ENCODE measurements around the gene CAPN1. TPM values are rescaled to one million over a fixed set of nuclear protein-coding genes. Genes with fewer than 3 reads are reported as not detected.

CAPN1 gene
- total RNA-seq, 1 experiment from 2014 or later, result 288 TPM

DNA sequence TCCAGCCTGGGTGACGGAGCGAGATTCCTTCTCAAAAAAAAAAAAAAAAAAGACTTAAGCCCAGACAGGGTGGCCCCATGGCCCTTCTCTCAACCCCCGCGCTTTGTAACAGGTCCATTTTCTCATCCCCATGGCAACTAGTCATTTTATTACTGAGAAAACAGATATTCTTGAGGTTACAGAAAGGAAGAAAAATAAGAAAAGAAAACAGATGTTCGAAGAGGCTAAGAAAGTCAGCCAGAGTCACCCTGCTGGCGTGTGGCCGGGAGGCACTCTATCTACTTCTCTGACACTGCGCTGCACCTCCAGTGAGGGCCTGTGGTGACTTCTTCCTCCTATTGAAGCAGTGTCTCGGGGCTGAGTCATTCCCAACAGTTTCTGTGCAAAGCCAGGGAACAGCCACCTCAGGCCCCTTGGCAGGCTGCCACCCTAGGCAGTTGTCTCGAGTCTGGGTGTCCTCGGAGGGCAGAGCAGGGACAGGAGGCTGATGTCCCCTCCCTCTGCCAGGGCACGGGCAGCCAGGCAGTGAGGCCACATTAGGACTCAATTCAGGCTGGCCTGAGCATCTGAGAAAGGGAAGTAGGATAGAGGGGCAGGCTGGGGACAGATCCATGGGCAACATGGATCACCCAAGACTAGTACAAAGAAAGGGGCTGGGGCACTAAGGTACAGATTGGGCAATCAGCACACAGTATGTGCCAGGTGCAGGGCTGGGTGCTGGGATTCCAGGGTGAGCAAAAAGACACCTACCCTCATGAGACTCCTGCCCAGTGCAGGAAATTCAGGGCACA lies 31.0 kb upstream of the CAPN1 start:
- no peak for TF ChIP-seq CTCF (IDR thresholded peaks at IDR 0.05; ENCODE audit: unreplicated experiment)
- no TSS peak for BruUV-seq (replicated peaks)
- Mint-ChIP-seq H3K27me3 (ENCODE audit: unreplicated experiment) (no peaks in the 10 kb centered on the region), H3K9me3 (ENCODE audit: low read depth, unreplicated experiment) (no peaks in the 10 kb centered on the region), H3K4me1 (ENCODE audit: low read depth, unreplicated experiment) (peaks cover 45% of the 10 kb centered on the region), H3K4me3 (ENCODE audit: low read depth, unreplicated experiment) (peak overlapping the region; percentile 24), H3K27ac (ENCODE audit: unreplicated experiment) (peak overlapping the region; percentile 57), H3K36me3 (ENCODE audit: insufficient read depth, unreplicated experiment) (no peaks in the 10 kb centered on the region)
- intact Hi-C loops (cut with micrococcal nuclease; ENCODE audit: unreplicated experiment), result loop anchor here (2.0 kb wide), 2 partner anchors 16 to 30 kb away; partner anchors contain the start of genes CAPN1 and SYVN1
- peak; percentile 96 for DNase-seq
- CTCF ChIA-PET, result no interaction called here

- peaks cover 45% of the 10 kb centered on the region for H3K4me1 Mint-ChIP-seq (ENCODE audit: low read depth, unreplicated experiment)
Observed at GRCh38 chr11:65151331-65151899, 30.3 kb upstream of the CAPN1 start.

DNA sequence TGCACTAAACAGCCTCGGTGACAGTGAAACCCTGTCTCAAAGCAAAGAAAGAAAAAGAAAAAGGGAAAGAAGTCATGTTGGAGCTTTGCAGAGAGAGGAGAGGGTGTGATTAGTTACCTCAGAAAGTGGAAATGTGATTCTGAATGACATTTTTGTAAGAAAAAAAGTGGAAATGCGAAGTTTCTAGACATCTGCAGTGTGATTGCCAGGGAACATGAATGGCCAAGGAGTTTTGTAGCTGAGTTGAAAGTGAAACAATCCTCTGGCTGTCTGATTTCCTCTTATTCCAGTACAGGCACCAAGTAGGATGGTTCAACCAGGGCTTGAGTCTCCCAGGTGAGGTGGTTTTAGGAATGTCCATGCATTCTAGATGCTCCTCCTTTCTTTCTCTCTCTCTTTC lies 29.6 kb upstream of the CAPN1 start:
- intact Hi-C loops (cut with micrococcal nuclease; ENCODE audit: unreplicated experiment), result no loop called here
- no TSS peak for BruUV-seq (replicated peaks)
- H3K36me3 Mint-ChIP-seq (ENCODE audit: insufficient read depth, unreplicated experiment), result no peaks in the 10 kb centered on the region
- no peaks in the 10 kb centered on the region for H3K27me3 Mint-ChIP-seq (ENCODE audit: unreplicated experiment)
- no peak overlapping the region for H3K4me3 Mint-ChIP-seq (ENCODE audit: low read depth, unreplicated experiment)
- H3K4me1 Mint-ChIP-seq (ENCODE audit: low read depth, unreplicated experiment), result peaks cover 45% of the 10 kb centered on the region
- no peak for TF ChIP-seq CTCF (IDR thresholded peaks at IDR 0.05; ENCODE audit: unreplicated experiment)
- no peak overlapping the region for H3K27ac Mint-ChIP-seq (ENCODE audit: unreplicated experiment)
- CTCF ChIA-PET, result interaction anchor here (1.2 kb wide), 1 partner anchor 17 kb away, joined by 4 read pairs; no protein-coding TSS in a partner anchor
- no peaks in the 10 kb centered on the region for H3K9me3 Mint-ChIP-seq (ENCODE audit: low read depth, unreplicated experiment)
- DNase-seq, result no peak

More at GRCh38 chr11:65151331-65151899, 30.3 kb upstream of the CAPN1 start:
- H3K27ac Mint-ChIP-seq (ENCODE audit: unreplicated experiment), result peak overlapping the region; percentile 57
- no TSS peak for BruUV-seq (replicated peaks)
- no peak for DNase-seq
- CTCF ChIA-PET, result no interaction called here
- no peaks in the 10 kb centered on the region for H3K27me3 Mint-ChIP-seq (ENCODE audit: unreplicated experiment)
- intact Hi-C loops (cut with micrococcal nuclease; ENCODE audit: unreplicated experiment), result loop anchor here (2.0 kb wide), 2 partner anchors 17 to 29 kb away; partner anchors contain the start of genes CAPN1 and SYVN1
- H3K9me3 Mint-ChIP-seq (ENCODE audit: low read depth, unreplicated experiment), result no peaks in the 10 kb centered on the region
- no peak for TF ChIP-seq CTCF (IDR thresholded peaks at IDR 0.05; ENCODE audit: unreplicated experiment)
- H3K36me3 Mint-ChIP-seq (ENCODE audit: insufficient read depth, unreplicated experiment), result no peaks in the 10 kb centered on the region
- H3K4me3 Mint-ChIP-seq (ENCODE audit: low read depth, unreplicated experiment), result peak overlapping the region; percentile 24

DNA sequence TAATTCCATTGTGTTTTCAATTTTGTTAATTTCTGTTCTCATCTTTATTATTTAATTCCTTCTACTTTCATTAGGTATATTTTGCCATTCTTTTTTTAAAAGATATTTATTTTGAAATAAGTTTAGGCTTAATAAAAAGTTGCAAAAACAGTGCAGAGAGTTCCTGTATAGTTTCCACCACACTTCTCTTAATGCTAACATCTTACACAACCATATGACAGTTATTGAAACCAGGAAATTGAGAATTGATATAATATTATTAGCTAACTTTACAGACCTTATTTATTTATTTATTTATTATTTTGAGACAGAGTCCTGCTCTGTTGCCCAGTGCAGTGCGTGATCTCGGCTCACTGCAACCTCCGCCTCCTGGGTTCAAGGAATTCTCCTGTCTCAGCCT lies 25.5 kb upstream of the CAPN1 start:
- intact Hi-C loops (cut with micrococcal nuclease; ENCODE audit: unreplicated experiment), result no loop called here
- Mint-ChIP-seq H3K27me3 (ENCODE audit: unreplicated experiment) (no peaks in the 10 kb centered on the region), H3K4me1 (ENCODE audit: low read depth, unreplicated experiment) (peaks cover 26% of the 10 kb centered on the region), H3K4me3 (ENCODE audit: low read depth, unreplicated experiment) (no peak overlapping the region), H3K9me3 (ENCODE audit: low read depth, unreplicated experiment) (no peaks in the 10 kb centered on the region), H3K27ac (ENCODE audit: unreplicated experiment) (no peak overlapping the region), H3K36me3 (ENCODE audit: insufficient read depth, unreplicated experiment) (no peaks in the 10 kb centered on the region)
- BruUV-seq (replicated peaks), result no TSS peak
- TF ChIP-seq CTCF (IDR thresholded peaks at IDR 0.05; ENCODE audit: unreplicated experiment), result no peak
- CTCF ChIA-PET, result no interaction called here
- no peak for DNase-seq
